ENCODE measurements around the gene BLOC1S1.

The BLOC1S1 gene

GRCh38 chr12:55711786-55712553 is 3.9 kb upstream of the BLOC1S1 start:
- TF ChIP-seq, protein P1, sequence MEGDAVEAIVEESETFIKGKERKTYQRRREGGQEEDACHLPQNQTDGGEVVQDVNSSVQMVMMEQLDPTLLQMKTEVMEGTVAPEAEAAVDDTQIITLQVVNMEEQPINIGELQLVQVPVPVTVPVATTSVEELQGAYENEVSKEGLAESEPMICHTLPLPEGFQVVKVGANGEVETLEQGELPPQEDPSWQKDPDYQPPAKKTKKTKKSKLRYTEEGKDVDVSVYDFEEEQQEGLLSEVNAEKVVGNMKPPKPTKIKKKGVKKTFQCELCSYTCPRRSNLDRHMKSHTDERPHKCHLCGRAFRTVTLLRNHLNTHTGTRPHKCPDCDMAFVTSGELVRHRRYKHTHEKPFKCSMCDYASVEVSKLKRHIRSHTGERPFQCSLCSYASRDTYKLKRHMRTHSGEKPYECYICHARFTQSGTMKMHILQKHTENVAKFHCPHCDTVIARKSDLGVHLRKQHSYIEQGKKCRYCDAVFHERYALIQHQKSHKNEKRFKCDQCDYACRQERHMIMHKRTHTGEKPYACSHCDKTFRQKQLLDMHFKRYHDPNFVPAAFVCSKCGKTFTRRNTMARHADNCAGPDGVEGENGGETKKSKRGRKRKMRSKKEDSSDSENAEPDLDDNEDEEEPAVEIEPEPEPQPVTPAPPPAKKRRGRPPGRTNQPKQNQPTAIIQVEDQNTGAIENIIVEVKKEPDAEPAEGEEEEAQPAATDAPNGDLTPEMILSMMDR (IDR thresholded peaks at IDR 0.05; ENCODE audit: control insufficient read depth, extremely low read depth, insufficient read depth) = no peak
- no peak for DNase-seq (ENCODE audit: low read depth)
- H3K4me3 ChIP-seq (ENCODE audit: low read depth, low read length) = no peak overlapping the region

- no peak overlapping the region for H3K4me3 ChIP-seq (ENCODE audit: low read depth, low read length)
- TF ChIP-seq, protein P1 (IDR thresholded peaks at IDR 0.05; ENCODE audit: control insufficient read depth, extremely low read depth, insufficient read depth) = no peak
- no peak for DNase-seq (ENCODE audit: low read depth)
Measured at GRCh38 chr12:55712700-55713415, 3.0 kb upstream of the BLOC1S1 start.

DNA sequence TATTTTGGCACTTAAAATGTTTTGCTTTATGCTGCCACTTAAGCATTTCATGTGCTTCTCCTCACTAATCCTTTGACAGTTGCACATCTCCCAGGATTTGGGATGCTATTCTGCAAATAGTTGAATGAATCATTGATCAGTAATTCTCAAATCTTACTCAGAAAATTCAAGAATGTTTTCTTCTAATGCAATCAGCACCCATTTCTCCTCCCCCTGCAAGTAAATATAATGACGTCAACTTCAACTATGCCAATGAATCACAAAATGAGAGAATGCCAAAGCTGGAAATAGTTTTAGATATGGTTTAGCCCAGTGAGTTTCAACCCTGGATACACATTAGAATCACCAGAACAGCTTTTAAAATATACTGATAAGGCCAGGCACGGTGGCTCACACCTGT is 2.1 kb upstream of the BLOC1S1 start:
- H3K4me3 ChIP-seq (ENCODE audit: low read depth, low read length) = no peak overlapping the region
- no peak for DNase-seq (ENCODE audit: low read depth)
- TF ChIP-seq, protein P1 (IDR thresholded peaks at IDR 0.05; ENCODE audit: control insufficient read depth, extremely low read depth, insufficient read depth) = no peak

GRCh38 chr12:55715169-55715764 is 579 bp upstream of the BLOC1S1 start:
- TF ChIP-seq, protein P1 (IDR thresholded peaks at IDR 0.05; ENCODE audit: control insufficient read depth, extremely low read depth, insufficient read depth) = no peak
- no peak for DNase-seq (ENCODE audit: low read depth)
- peak overlapping the region; percentile 67 for H3K4me3 ChIP-seq (ENCODE audit: low read depth, low read length)

DNA sequence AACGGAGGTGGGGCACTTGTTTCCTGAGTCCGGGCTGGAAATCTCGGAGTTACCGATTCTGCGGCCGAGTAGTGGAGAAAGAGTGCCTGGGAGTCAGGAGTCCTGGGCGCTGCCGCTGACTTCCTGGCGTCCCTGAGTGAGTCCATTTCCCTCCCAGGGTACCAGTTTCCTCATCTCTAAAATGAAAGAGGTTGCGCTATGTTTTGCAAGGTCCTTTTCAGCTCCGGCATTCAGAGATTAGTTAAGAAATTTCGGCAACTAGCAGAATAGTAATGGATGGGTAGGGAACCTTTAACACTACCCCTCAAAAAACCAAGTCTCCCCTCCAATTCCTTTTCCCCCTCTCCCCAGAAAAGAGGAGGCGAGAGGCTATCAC is 724 bp downstream of the BLOC1S1 start:
- peak overlapping the region; percentile 67 for H3K4me3 ChIP-seq (ENCODE audit: low read depth, low read length)
- no peak for DNase-seq (ENCODE audit: low read depth)
- TF ChIP-seq, protein P1 (IDR thresholded peaks at IDR 0.05; ENCODE audit: control insufficient read depth, extremely low read depth, insufficient read depth) = no peak

DNA sequence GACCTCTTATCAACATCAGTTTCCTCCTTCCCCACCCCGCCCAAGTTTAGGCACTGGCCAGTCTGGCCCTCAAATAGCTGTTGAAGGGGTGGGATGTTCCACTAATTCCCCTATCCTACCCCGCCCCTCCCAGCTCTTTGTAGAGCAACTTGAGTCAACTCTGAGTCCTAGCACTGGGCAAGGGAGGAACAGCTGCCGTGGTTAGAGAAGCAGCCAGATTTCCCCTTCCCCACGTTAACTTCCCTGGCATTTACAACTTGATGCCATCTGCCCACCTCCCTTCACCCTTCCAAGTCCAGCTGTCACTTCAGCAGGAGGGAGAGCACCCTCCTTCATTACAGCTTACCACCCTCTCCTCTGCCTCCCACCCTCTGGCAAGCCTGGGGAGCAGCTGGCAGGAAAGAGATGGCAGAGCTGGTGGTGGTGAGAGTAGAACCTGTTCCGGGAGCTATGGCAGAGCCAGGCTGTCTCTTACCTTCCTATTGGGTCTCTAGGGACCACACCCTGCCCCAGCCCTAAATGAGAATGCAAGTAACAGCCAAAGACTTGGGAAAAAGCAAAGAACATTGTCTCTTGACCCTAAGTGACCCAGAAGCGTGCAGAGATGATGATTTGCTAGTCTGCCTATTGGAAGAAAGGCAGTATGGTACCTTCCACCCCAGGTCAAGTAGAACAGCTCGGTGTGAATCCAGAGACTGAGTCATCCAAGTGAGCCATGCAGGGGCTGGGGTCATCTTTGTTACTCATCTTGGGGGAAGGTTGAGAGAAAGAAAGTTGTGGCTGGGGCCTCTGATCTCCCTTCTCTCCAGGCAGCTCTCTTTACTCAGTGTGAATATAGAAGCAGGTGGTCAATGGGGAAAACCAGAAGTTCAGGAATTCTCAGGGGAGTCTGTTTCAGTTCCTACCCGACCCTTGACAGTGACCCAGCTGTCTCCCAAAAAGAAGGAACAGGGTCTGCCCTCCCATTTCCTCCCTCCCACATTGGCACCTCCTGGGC is 1.5 kb downstream of the BLOC1S1 start:
- peak overlapping the region; percentile 67 for H3K4me3 ChIP-seq (ENCODE audit: low read depth, low read length)
- TF ChIP-seq, protein P1 (IDR thresholded peaks at IDR 0.05; ENCODE audit: control insufficient read depth, extremely low read depth, insufficient read depth) = no peak
- no peak for DNase-seq (ENCODE audit: low read depth)

All from LNCaP clone FGC (cell line).